HG03432 (cell line): ENCODE measurements around the gene PRDM11.

Experiments
- ATAC-seq: cut with Tn5 transposase; IDR thresholded peaks from one replicate; pipeline ENCODE4 v1.9.1; 2021; ENCODE audit warnings: mild to moderate bottlenecking, moderate library complexity; ENCODE audit not compliant: unreplicated experiment

PRDM11 gene

GRCh38 chr11:45173064-45173463 lies 26.6 kb downstream of the PRDM11 start:
- ATAC-seq: no peak

DNA sequence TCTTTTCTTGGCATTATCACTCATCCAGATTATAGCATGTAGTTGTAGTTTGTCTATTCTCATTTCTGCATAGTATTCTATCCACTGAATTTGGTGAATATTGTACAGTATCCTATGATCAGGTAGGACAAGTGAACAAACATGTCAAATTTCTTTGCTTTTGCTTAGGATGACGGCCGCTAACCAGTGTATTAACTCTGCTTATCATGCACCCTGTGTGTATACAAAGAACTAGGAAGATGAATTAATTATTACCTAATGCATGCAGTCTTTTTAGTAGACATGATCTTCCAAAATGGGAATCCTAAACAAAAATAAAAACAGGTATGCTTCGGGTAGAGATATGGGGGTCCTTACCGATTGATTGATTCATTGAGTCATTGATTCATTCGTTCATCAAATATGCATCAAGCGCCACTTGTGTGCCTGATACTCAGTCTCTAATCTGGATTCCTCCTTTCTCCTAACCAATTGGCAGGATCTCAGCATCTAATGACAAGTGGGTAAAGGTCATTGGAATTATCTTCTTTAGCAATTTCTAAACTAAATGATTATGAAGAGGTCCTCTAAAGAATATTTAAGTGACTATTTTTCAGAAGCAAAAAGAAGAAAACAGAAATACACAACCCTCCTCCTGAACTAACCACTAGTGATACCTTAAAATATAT lies 27.9 kb downstream of the PRDM11 start:
- no peak for ATAC-seq

DNA sequence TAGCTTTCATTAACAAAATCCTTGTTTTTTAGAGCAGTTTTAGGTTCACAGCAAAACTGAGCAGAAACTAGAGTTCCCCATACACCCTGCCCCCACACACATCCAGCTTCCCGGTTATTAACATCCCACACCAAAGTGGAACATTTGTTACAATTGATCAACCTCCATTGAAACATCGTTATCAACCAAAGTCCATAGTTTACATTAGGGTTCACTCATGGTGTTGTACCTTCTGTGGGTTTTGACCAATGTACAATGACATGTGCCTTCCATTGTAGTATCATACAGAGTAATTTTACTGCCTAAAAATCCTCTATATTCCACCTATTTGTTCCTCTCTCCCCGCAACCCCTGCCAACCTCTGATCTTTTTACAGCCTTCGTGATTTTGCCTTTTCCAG lies 28.5 kb downstream of the PRDM11 start:
- ATAC-seq: no peak

DNA sequence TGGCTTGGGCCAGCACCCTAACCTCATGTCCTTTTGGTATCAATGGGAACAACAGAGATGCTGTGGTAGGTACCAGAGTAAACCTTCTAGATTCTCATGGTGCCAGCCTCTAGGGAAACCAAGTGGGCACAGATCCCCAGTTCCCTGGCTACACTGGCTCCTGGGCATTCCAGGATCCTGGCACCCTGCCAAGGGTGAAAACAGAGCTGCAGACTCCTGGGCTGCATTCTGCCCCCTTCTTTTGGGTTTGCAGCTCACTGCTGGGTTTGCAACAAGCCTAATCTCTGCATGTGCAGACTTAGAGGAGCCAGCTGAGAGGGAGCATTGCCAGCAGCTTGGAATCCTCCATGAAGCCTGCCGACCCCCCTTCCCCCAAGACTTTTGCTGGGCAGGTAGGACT lies 30.6 kb downstream of the PRDM11 start:
- no peak for ATAC-seq

DNA sequence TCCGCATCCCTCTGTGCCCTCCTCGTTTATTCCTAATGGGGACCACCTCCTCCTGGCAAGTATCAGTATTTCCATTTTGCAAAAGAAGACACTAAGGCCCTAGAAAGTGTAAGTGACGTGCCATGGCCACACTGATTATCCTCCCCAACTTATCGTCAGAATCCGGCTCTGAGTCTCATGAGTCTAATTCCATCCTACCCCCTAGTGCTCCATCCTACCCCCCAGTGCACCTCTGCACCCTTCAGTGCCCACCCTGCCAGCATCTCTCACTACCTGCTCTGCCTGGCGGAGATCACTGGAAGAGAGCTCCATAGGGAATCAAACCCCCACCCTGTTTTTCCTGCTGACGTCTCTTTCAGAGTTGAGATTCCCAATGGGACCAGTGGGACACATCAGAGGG lies 31.8 kb downstream of the PRDM11 start:
- ATAC-seq: no peak

- no peak for ATAC-seq
Observed at GRCh38 chr11:45178890-45179671, 32.6 kb downstream of the PRDM11 start.

- ATAC-seq: no peak
Observed at GRCh38 chr11:45179686-45180178, 33.3 kb downstream of the PRDM11 start.

DNA sequence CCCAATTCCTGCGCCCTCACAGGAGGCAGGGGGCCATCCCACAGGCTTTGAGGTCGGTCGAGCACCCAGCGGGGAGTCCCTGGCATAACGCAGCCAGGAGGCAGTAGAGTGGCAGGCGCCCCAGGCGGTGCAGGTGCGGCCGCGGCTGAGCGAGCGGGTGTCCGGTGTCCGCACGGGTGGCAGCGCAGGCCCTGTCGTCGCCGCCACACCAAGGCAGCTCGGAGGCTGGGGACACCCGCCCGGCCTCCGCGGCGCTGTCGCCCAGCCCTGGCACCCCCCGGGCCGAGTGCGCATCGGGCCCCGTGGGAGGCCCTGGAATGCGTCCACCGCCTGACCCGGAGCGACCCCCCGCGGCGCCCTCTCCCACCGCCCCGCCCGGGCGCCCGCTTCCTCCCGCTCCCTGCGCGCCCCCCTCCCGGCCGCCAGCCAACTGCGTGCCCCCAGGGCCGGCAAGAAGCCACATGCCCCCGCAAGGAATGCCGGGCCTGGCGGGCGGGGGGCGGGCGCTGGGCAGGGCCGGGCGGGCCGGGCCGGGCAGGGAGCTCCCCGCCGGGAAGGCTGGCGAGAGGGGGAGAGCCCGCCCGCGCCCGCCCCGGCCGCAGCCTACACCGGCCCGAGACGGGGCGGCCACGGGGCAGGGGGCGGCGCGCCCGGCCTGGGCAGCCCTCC lies 33.9 kb downstream of the PRDM11 start:
- ATAC-seq: no peak

DNA sequence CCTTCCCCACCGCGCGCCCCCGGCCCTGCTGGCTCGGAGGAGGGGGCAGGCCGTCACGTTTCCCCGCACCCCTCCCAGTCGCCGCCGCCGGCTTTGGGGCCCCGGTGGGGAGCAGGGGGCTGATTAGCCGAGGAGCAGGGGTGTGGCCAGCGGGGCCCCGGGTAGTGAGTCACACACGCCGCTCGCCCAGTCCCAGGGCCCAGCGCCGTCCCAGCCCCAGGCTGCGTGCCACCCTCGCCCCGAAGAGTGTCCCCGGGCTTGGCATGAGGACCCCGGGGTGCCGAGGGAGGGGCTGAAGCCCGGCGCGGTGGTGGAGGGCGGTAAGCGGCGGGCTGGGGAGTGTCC lies 34.4 kb downstream of the PRDM11 start:
- no peak for ATAC-seq

GRCh38 chr11:45181193-45181888 lies 34.9 kb downstream of the PRDM11 start:
- no peak for ATAC-seq

DNA sequence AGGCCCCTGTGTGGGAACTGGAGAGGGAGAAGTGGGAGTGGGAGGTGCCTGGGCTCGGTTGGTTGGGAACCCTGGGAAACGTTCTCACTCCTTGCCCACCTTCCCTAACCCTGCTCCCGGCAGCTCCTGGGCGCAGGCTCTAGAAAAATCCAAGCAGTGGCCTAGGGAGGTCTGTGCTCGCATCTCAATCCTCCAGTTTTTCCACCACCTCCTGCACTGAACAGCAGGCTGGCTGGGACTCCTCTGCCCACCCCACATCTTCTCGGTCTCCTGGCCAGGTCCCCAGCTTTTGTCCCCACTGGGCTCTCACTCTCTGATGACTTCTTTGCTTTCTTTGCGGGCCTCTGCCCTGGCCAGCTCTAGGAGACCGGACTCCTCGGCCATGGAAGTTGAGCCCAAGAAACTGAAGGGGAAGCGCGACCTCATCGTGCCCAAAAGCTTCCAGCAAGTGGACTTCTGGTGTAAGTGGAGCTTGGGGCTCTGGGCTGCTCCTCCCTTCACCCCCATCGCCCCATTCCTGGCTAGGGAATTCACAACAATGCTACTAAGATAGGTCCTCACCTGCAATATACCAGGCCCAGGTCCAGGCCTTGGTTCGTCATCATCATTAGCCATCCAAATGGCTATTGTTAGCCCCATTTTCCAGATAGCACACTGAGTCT lies 35.6 kb downstream of the PRDM11 start:
- ATAC-seq: no peak

GRCh38 chr11:45182902-45183301 lies 36.5 kb downstream of the PRDM11 start:
- ATAC-seq: no peak

DNA sequence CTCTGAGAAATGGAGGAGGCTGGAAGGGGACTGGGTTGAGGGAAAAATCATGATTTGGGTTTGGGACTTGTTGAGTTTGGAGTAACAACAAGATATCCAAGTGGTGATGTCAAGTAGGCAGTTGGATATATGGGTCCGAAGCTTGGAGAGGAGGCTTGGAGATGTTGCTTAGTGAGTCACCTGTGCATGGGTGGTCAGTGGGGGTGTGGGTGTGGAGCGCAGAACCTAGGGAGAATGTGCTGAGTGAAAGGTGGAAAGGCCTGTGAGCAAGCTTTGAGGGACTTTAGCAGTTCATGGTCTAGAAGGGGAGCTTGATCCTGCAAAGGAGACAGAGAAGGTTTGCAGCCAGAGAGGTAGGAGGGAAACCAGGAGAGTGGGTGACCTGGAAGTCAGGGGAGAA lies 38.2 kb downstream of the PRDM11 start:
- no peak for ATAC-seq

DNA sequence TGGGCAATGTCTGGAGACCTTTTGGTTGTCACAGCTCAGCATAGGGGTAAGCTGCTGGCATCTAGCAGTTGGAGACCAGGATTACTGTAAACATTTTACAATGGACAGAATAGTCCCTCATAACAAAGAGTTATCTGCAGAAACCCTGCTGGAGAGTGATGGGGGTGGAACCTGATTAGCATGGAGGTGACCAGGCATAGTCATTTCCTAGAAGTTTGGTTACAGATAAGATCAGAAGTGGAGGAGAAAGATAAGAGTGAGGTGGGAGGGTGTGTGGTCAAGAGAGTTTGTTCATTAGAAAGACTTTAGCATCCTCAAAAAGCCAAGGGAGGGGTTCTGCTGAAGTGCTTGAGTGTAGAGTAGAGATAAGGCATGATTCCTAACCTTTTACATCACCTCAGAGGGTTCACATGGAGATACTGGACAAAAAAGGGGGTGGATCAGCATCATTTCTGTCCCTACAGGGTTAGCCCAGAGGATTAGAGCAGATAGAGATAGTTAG lies 38.8 kb downstream of the PRDM11 start:
- ATAC-seq: no peak

- ATAC-seq: no peak
Observed at GRCh38 chr11:45187375-45187774, 40.9 kb downstream of the PRDM11 start.

- no peak for ATAC-seq
Observed at GRCh38 chr11:45188127-45188526, 41.7 kb downstream of the PRDM11 start.

GRCh38 chr11:45189230-45189629 lies 42.8 kb downstream of the PRDM11 start:
- no peak for ATAC-seq

DNA sequence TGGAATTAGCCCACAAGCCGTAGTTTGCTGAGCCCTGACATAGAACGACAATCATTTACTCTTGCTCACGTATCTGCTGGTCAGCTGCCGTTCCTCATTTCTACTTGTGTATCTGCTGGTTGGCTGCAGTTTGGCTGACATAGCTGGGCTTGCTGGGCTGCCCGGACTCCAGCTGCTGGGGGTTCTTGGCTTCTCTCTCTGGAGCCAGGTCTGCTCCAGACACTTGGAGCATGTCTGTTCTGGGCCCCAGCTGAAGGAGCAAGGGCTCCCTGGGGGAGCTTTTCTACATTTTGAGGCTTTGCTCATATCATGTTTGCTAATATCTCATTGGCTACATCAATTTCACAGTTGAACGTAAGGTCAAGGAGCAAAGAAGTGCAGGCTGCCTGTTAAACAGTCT lies 47.3 kb downstream of the PRDM11 start:
- ATAC-seq: no peak

GRCh38 chr11:45204761-45205160 lies 58.3 kb downstream of the PRDM11 start:
- ATAC-seq: no peak

GRCh38 chr11:45205978-45206377 lies 59.5 kb downstream of the PRDM11 start:
- ATAC-seq: no peak

- ATAC-seq: no peak
Observed at GRCh38 chr11:45208135-45208534, 61.7 kb downstream of the PRDM11 start.
